HG03521 (cell line): ENCODE results near the gene ITFG1.
"Not testable (repeated sequence)": the region's sequence is repeated elsewhere in the genome, so short reads cannot be mapped to it uniquely, and the experiment has no call there.

Experiments
- ATAC-seq: cut with Tn5 transposase; IDR thresholded peaks from one replicate; pipeline ENCODE4 v1.9.1; 2021; ENCODE audit warnings: mild to moderate bottlenecking, moderate library complexity; ENCODE audit not compliant: unreplicated experiment

The ITFG1 gene

GRCh38 chr16:47342055-47342454 is 118.8 kb downstream of the ITFG1 start:
- no peak for ATAC-seq

GRCh38 chr16:47330562-47330961 is 130.3 kb downstream of the ITFG1 start:
- not testable (repeated sequence) for ATAC-seq

GRCh38 chr16:47324309-47324708 is 136.6 kb downstream of the ITFG1 start:
- not testable (repeated sequence) for ATAC-seq

- no peak for ATAC-seq
Observed at GRCh38 chr16:47323241-47323640, 137.6 kb downstream of the ITFG1 start.

GRCh38 chr16:47320546-47321310 is 140.1 kb downstream of the ITFG1 start:
- no peak for ATAC-seq

- ATAC-seq, result no peak
Observed at GRCh38 chr16:47317465-47318240, 143.2 kb downstream of the ITFG1 start.

- no peak for ATAC-seq
Observed at GRCh38 chr16:47316442-47317015, 144.3 kb downstream of the ITFG1 start.

- ATAC-seq, result no peak
Observed at GRCh38 chr16:47311738-47312505, 148.9 kb downstream of the ITFG1 start.

GRCh38 chr16:47310792-47311211 is 150.1 kb downstream of the ITFG1 start:
- ATAC-seq, result no peak

- ATAC-seq, result no peak
Observed at GRCh38 chr16:47309581-47310312, 151.1 kb downstream of the ITFG1 start.

- no peak for ATAC-seq
Observed at GRCh38 chr16:47308601-47309000, 152.3 kb downstream of the ITFG1 start.

GRCh38 chr16:47304563-47304962 is 156.3 kb downstream of the ITFG1 start:
- no peak for ATAC-seq

GRCh38 chr16:47299587-47299986 is 161.3 kb downstream of the ITFG1 start:
- ATAC-seq, result no peak

- ATAC-seq, result no peak
Observed at GRCh38 chr16:47284999-47285398, 175.9 kb downstream of the ITFG1 start.

- no peak for ATAC-seq
Observed at GRCh38 chr16:47278306-47278970, 182.4 kb downstream of the ITFG1 start.

GRCh38 chr16:47276522-47276921 is 184.3 kb downstream of the ITFG1 start:
- ATAC-seq, result no peak

GRCh38 chr16:47262938-47263337 is 197.9 kb downstream of the ITFG1 start:
- ATAC-seq, result no peak

GRCh38 chr16:47260503-47260902 is 200.4 kb downstream of the ITFG1 start:
- no peak for ATAC-seq

- ATAC-seq, result no peak
Observed at GRCh38 chr16:47258874-47259461, 201.9 kb downstream of the ITFG1 start.
